ENCODE results near the gene CRPPA. TPM values are rescaled to one million over a fixed set of nuclear protein-coding genes. Genes with fewer than 3 reads are reported as not detected.

CRPPA gene
- total and polyA plus RNA-seq, 10 of the 15 experiments (the other 5 are each of a cell fraction or from before 2014, with no cell fraction given) = not detected

DNA sequence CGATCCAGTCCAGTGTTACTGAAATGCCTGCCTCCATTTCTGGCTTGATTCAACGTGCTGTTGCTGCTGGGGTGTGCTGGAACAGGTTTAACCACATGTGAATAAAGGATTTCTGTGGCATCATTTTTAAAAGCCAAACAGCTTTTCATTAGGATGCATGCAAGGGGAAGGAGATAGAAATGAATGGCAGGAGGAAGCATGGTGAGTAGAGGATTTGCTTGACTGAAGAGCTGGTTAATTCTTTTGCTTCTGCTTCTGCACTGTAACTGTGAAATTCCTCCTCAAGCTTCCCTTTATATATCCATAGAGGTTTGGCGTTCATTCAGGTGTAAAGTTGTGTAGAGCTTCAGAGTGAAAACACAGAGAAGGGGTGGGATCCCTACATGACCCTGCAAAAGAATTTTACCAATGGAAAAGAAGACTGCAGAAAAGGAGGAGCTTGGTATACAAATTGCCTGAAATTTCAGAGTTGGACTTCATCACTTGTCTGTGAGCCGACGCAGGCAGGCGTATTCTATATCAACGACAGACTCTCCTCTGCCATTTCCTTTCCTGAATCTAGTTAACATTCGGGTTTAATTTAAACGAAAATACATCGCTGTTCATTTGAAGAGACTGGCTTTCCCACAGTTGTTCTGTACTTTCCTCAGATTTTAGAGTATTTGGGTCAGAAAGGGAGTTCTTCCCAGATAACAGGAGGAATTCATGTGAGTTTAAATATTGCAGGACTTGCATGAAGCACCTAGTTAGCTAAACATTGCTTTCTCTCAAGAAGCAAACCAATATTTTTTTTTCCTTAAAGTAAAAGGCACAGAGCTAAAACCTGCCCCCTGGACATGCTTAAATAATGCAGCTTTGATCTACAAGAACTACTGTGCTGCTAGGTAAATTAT lies 44.4 kb upstream of the CRPPA start, which contains the start of gene SOSTDC1:
SOSTDC1 (minus strand) TSS at position 270 of the 893 bp plus-strand sequence; CDS start at position 200, 70 bp downstream.
- POLR2A ChIA-PET = no interaction called here
- SMC1A ChIA-PET (ENCODE audit: uncharacterized antibody, unreplicated experiment) = no interaction called here

More for the DNA sequence above, 44.4 kb upstream of the CRPPA start, which contains the start of gene SOSTDC1:
- no peak for ATAC-seq
- no peak within 1 kb of the TSS for H3K4me2 ChIP-seq (ENCODE audit: control insufficient read depth, insufficient read depth)
- H3K27ac ChIP-seq (ENCODE audit: control insufficient read depth, insufficient read depth) = no peak within 1 kb of the TSS
- H3K79me2 ChIP-seq (ENCODE audit: control insufficient read depth, insufficient read depth, low read length) = no peaks in the 10 kb centered on the region
- TF ChIP-seq GATAD2B (conservative IDR thresholded peaks at IDR 0.05; ENCODE audit: low read depth) (no peak), RFX5 (IDR thresholded peaks at IDR 0.05; ENCODE audit: low read depth, low read length) (no peak), DPF2 (IDR thresholded peaks at IDR 0.05) (no peak), RBBP5 (conservative IDR thresholded peaks at IDR 0.05) (no peak), NFYB (IDR thresholded peaks at IDR 0.05; ENCODE audit: insufficient read depth, low read depth, low read length) (no peak)
- TF ChIP-seq, protein P1, sequence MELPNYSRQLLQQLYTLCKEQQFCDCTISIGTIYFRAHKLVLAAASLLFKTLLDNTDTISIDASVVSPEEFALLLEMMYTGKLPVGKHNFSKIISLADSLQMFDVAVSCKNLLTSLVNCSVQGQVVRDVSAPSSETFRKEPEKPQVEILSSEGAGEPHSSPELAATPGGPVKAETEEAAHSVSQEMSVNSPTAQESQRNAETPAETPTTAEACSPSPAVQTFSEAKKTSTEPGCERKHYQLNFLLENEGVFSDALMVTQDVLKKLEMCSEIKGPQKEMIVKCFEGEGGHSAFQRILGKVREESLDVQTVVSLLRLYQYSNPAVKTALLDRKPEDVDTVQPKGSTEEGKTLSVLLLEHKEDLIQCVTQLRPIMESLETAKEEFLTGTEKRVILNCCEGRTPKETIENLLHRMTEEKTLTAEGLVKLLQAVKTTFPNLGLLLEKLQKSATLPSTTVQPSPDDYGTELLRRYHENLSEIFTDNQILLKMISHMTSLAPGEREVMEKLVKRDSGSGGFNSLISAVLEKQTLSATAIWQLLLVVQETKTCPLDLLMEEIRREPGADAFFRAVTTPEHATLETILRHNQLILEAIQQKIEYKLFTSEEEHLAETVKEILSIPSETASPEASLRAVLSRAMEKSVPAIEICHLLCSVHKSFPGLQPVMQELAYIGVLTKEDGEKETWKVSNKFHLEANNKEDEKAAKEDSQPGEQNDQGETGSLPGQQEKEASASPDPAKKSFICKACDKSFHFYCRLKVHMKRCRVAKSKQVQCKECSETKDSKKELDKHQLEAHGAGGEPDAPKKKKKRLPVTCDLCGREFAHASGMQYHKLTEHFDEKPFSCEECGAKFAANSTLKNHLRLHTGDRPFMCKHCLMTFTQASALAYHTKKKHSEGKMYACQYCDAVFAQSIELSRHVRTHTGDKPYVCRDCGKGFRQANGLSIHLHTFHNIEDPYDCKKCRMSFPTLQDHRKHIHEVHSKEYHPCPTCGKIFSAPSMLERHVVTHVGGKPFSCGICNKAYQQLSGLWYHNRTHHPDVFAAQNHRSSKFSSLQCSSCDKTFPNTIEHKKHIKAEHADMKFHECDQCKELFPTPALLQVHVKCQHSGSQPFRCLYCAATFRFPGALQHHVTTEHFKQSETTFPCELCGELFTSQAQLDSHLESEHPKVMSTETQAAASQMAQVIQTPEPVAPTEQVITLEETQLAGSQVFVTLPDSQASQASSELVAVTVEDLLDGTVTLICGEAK (IDR thresholded peaks at IDR 0.05; ENCODE audit: borderline replicate concordance) = no peak
- no peaks in the 10 kb centered on the region for H4K20me1 ChIP-seq (ENCODE audit: control insufficient read depth, insufficient read depth)
- ChIA-PET CTCF (interaction anchor here (1.0 kb wide), 2 partner anchors 10 to 13 kb away, joined by 3 to 4 read pairs; no protein-coding TSS in a partner anchor), RAD21 (ENCODE audit: unreplicated experiment) (no interaction called here)
- 20% methylated on average over 10 of the region's 10 CpGs for WGBS (ENCODE audit: insufficient coverage, insufficient replicate concordance, low lambda C conversion rate, missing lambda C conversion rate)
- no peaks in the 10 kb centered on the region for H3K4me1 ChIP-seq (ENCODE audit: control insufficient read depth, insufficient read depth, low read length)
- no peaks in the 10 kb centered on the region for H3K9me3 ChIP-seq (replicated peaks; ENCODE audit: control insufficient read depth, insufficient read depth, low read length)
- no peaks in the 10 kb centered on the region for H3K36me3 ChIP-seq (ENCODE audit: control insufficient read depth in 2 of 2, insufficient read depth in 2 of 2, low read length in 1 of 2)
- intact Hi-C loops (cut with micrococcal nuclease; ENCODE audit: unreplicated experiment) = no loop called here
- DNase-seq (ENCODE audit: low read depth, low spot score) = no peak
- no peak within 1 kb of the TSS for H3K9ac ChIP-seq (ENCODE audit: control insufficient read depth, insufficient read depth, low read length)
- in situ Hi-C loops (cut with MboI) = no loop called here
- FAIRE-seq = no peak
- no peak within 1 kb of the TSS for H2AFZ ChIP-seq (ENCODE audit: control insufficient read depth, low read depth, low read length)
- no peak within 1 kb of the TSS for H3K4me3 ChIP-seq
- no TSS peak for BruUV-seq (replicated peaks)
- H3K27me3 ChIP-seq (replicated peaks in 1 of 2; ENCODE audit: control insufficient read depth in 2 of 2, insufficient read depth in 2 of 2, low read length in 1 of 2) = no peaks in the 10 kb centered on the region
